ENCODE measurements around the gene ME2.
"Not testable (repeated sequence)": the region's sequence is repeated elsewhere in the genome, so short reads cannot be mapped to it uniquely, and the experiment has no call there.

The ME2 gene

GRCh38 chr18:50875966-50876536 lies 2.9 kb upstream of the ME2 start:
- no peak for FAIRE-seq
- no peak for TF ChIP-seq CTCF (IDR thresholded peaks at IDR 0.05; ENCODE audit: insufficient read depth, missing control alignments)
- DNase-seq (ENCODE audit: insufficient read length, low spot score), result no peak

GRCh38 chr18:50877545-50878265 lies 1.2 kb upstream of the ME2 start:
- no peak for TF ChIP-seq CTCF (IDR thresholded peaks at IDR 0.05; ENCODE audit: insufficient read depth, missing control alignments)
- DNase-seq (ENCODE audit: insufficient read length, low spot score) (no peak), FAIRE-seq (peak; percentile 35)

GRCh38 chr18:50879302-50880118 lies 592 bp downstream of the ME2 start:
- FAIRE-seq (peak; percentile 11), DNase-seq (ENCODE audit: insufficient read length, low spot score) (no peak)
- TF ChIP-seq CTCF (IDR thresholded peaks at IDR 0.05; ENCODE audit: insufficient read depth, missing control alignments), result no peak

- no peak for DNase-seq (ENCODE audit: insufficient read length, low spot score)
- FAIRE-seq, result peak; percentile 97
- TF ChIP-seq CTCF (IDR thresholded peaks at IDR 0.05; ENCODE audit: insufficient read depth, missing control alignments), result no peak
Observed at GRCh38 chr18:50880119-50880465, 1.2 kb downstream of the ME2 start.

- not testable (repeated sequence) for FAIRE-seq; DNase-seq (ENCODE audit: insufficient read length, low spot score)
Observed at GRCh38 chr18:50880944-50881343, 2.0 kb downstream of the ME2 start.

- no peak for DNase-seq (ENCODE audit: insufficient read length, low spot score)
- FAIRE-seq, result no peak
- no peak for TF ChIP-seq CTCF (IDR thresholded peaks at IDR 0.05; ENCODE audit: insufficient read depth, missing control alignments)
Observed at GRCh38 chr18:50886929-50887328, 8.0 kb downstream of the ME2 start.

- DNase-seq (ENCODE audit: insufficient read length, low spot score), result no peak
- FAIRE-seq, result no peak
Observed at GRCh38 chr18:50895350-50896045, 16.6 kb downstream of the ME2 start.

More at GRCh38 chr18:50895350-50896045, 16.6 kb downstream of the ME2 start:
- TF ChIP-seq CTCF (IDR thresholded peaks at IDR 0.05; ENCODE audit: insufficient read depth, missing control alignments), result no peak
